ENCODE measurements around the gene IQCM.

Gene IQCM

DNA sequence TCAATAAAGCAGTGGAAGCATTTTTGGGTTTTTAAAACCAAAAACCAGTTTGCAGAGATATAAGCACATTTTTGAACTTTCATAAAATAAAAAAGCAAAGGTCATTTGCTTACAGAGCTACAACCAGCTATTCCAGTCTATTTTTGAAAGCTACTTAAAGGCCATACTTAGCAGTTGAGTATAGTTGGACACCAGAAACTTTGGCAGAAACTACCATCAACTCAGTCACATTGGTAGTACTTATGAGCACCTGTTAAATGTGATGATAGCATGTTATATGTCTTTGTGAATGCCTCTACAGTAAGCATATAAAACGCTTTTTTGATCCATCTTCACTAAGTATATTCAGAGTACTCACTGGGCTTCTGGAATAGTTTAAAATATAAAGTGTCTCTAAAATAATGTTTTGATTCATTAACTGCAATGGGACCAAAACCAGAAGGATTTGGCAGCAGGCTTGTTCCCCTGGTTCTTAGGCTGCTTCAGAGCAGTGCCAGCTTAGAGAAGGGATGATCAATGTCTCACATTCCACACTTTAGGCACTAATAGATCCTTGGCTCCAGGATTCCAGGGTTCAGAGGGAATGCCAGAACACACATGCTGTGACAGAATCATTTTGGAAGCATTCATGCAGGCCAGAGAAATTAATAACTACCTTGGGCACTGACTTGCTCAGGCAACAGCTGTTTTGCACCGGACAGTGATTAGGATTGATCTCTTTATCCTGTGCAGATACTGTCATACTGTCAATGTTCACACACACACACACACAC, 103.9 kb downstream of the IQCM start:
- DNase-seq = peak in 1 of 58 donors; percentile 0

DNA sequence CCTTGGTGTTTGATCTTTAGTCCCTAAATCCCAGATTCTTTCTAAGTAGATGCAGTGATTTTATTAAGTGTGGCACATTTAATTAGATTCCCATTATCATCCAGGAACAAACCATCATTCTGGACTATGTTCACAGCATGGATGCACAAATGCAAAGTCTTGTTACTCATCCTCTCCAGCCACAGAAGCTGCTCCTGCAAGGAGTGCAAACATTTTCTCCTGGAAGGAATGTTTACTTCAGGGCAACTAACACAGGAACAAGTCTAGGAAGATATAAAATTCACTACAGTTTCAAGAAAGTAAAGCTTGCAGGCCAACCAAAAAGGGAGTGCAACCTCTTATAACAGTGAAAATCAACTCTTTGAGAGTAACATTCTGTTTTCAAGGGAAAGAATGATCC, 106.0 kb downstream of the IQCM start:
- DNase-seq = no peak

DNA sequence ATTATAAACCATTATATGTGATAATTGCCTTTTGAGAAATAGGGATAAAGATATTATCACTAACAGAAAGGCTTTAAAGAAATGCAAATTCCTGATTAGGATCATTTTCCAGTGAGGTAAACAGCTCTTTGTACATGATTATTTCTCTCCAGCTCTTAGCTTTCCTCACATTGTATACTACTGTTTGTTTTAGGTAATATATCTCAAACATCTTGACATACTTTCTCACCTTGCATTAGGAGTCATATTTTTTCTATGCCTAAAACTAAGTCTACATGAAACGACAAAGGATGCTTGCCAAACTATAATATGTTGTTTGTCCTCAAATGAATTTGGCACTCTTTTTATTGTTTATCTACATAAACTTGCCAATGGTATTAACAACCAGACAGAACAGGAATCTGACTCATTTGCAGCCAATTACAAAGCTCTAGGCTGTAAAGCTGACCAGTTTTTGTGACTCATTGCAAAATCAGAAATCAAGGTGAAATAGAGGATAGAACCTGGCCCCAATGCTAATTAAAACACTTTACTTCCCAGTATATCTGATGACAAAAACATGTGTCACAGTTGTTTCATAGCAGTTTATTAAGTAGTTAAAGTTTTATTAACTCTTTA, 107.0 kb downstream of the IQCM start:
- no peak for DNase-seq

DNA sequence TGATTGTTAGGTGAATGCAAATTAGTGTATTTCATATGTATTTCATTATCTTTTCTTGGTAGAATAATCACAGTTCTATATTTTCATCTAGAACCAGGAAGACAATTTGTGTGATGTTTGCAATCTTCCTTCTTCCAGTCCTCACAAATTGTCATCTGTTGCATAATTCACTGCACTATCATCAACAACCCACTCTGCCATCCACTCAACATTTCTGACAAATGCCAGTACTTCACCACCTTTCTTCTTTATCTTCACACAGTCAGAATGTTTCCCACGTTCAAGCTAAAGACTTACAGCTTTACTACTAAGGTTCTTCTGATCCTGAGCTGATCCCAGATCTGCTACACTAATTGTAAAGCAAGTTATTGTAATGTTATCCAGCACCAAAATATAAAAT, 107.8 kb downstream of the IQCM start:
- no peak for DNase-seq

DNA sequence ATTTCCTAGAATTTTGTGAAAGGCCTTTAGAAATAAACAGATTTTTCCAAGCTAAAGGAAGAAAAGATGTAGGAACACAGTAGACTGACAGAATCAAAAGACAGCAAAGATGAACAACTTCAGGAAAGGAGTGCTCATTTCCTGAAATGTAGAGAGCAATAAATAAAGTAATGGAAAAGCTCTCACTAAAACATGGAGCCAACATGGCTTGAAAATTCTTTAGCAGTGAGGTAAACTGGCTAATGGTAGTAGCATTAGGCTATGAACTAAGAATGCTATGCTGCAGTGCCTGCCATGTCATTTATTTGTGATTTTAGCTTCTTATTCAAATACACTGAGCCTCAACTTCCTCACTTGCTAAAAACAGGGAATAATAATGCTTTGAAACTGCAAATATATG, 108.7 kb downstream of the IQCM start:
- DNase-seq = no peak

DNA sequence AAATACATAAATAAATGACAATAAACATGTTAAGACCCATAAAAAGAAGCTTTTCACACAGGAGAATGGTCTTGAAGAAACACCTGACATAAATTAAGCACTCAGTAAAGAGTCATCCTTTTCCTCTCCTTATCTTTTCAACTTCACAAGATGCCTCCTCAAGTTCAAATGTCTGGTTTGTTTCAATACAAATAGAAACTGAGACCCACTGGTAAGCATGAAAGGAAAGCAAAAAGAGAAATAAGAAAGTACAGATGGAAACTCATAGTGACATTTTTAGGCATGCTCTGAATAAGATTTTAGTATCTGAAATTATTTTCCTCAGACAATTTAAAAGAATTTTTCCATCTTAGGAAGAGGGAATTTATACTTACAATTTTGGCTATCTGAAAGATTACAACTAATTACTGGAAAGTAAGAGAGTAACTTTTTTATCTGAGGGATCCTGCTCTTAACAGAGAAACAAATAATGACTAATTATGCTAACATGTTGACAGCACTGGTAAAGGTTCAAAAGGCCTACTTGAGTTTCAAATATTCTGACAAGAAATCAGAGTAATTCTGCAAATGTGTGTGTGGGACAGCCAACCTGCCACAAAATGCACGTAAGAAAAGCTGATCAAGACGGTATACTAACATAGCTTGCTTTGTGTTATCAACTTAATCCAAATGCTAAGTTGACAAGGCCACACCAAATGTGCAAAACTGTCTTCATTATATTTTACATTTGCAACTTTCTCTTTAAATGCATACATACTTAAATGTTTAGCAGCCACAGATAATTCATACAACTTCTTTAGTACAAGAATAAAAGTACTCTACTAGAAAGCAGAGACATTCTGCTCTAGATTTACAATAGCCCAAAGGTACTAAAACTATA, 113.0 kb downstream of the IQCM start:
- DNase-seq = no peak

DNA sequence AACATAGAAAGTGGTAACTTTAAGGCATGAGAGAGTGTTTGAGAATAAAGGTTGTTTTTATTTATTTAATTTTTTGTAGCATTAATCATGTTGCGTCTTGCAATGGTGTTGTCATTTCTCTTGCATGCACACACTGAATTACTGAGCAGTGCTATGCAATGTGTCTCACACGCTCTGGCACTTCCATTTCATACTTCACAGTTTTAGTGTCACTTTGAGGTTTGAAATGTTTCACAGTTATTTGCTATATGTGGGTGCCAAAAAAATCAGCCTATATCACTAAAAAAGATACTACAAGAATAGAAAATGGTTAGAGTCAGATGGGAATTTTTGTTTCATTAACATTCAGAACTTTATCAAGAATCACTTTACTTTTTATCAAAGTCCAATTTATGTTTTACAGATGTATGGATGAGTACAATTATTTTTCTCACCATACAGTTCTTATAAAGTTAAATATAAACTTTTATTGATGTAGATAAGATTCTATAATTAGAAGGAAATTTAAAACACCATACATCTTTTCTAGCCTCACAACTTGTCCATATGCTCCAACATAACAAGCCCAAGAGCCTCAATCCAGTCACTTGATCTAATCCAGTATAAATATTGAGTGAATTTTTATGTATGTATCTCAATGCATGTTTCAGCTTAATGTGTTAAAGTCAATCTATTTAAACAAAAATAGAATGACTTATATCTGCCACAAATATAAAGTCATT, 114.0 kb downstream of the IQCM start:
- peak in 1 of 58 donors; percentile 1 for DNase-seq

DNA sequence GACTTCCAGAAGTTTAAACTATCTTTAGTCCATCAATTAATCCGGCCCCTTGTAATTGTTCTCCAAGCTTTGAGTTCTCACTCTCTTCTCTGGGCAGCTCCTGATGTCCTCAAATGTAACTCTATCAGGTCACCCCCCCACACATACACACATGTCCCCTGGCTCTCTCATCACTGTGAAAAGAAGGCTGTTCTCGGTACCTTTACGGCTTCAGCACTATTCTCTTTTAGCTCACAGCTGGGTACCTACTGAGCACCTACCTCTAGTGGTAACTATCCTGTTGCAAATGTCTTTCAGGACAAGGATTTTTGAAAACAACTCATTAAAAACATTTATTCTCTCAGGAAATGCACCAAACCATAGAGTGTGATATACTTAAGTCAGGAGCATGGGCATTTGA, 115.4 kb downstream of the IQCM start:
- DNase-seq = no peak

DNA sequence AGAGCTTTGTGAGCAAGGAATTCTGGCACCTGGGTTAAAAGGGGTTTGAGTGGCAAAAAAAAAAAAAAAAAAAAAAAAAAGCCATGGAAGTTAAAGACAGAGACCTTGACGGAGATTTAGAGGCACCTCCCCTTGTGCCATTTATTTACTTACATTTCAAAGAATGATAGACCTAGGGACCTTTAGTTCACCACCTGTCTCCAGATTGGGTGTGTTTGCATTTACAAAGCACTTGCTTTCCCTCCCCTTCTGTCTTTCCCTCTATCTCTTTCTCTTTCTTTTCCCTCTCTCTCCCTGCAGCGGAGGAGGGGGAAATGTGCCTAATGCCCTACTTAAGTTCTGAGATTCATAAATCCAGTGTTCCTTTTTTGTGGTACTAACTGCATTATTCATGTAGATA, 116.0 kb downstream of the IQCM start:
- DNase-seq = no peak

DNA sequence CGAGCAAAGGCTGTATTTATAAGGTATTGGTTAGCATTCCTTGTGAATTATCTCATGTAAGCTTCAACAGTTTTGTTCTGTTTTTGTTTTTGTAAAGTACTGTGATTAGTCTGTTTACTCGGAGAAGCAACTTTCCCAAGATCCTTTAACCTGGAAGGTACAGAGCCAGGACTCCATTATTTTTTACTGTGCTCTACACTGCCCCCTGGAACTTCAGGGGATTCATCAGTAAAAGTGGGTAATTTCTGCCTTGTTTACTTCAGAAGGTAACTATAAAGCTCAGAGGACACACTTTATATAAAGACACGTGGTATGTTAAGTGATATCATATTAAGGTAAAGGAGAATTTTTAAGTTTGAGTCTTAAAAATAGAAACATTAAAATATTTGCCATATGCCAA, 124.9 kb downstream of the IQCM start:
- DNase-seq = no peak

DNA sequence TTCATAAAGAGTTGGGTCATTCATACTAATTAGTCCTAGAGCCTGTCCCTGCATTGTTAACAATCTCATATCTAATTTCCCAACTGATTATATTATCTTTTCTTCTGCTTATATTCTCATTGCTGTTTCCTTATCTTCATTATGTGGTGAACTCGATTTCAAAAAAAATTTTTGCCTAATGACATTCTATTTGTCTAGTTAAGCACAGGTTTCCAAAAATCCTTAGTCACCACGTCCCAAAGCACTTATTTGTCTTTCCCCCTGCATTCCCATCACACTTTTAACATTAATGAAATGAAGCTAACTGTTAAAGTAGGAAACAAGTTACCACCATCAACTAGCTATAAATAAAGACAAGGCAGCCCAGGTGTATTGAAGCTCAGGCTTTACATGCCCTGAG, 131.1 kb downstream of the IQCM start:
- no peak for DNase-seq

DNA sequence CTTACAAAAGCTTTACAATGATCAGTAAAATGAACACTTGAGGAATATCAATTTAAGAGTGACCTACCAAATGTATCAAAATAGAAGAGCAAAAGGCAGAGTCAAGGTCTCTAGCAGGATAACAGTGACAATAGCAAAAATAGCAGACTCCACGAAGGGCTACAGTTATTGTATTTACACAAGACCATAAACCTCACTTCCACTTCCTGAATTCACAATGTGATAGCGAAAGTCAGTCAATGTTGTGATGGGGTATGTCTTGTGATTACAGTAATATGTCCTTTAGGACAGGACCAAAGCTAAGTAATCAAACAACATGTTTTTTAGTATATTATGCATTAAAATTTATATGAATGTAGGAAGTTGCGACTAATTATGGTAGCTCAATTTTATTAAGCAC, 139.6 kb downstream of the IQCM start:
- no peak for DNase-seq

DNA sequence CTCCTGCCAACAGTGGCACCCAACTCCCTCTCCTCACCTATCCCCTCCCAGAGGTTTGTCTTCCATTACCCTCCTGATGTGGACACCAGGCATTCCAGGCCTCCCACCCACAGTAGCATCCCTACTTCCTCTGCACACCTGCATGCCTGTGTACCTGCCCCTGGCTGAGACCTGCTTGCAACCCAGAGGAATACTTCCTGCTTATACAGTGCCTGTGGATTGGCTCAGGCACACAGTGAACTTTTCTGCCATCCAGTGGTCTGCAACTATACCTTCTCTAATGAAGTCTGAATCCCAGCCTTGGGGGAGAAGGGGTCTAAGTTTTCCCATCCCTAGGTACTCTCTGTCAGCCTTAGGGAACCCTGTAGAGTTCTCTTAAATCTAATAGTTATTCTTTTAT, 169.9 kb downstream of the IQCM start:
- no peak for DNase-seq

DNA sequence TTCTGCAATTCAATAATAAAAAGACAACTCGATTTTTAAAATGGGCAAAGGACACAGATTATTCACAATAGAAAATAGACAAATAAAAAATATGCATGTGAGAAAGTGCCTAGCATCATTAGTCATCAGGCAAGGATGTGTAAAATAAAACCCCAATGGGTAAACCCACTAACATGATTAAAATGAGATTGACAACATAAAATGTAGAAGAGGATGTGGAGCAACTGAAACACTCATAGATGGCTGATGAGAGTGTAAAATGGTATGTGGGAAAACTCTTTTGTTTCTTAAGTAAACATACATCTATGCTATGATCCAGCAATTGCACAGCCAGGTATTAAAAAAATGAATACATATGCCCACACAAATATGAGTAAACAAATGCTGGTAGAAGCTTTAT, 177.6 kb downstream of the IQCM start:
- no peak for DNase-seq

DNA sequence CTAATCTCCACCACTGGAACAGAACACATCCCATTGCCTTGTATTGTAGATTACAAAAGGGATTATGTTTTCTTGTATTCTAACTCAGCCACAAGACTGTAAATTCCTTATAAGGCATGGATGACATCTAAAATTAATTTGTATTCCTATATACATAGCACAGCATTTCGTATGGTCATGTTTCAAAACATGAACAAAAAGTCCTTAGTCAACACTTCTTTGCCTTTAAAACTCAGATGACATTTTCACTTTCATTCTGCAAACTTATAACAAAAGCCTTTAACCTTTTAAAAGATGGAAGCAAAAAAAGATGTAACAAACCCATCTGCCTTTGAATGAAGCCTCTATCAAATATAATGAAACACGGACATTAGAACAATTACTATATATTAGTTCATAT, 181.3 kb downstream of the IQCM start:
- DNase-seq = no peak

DNA sequence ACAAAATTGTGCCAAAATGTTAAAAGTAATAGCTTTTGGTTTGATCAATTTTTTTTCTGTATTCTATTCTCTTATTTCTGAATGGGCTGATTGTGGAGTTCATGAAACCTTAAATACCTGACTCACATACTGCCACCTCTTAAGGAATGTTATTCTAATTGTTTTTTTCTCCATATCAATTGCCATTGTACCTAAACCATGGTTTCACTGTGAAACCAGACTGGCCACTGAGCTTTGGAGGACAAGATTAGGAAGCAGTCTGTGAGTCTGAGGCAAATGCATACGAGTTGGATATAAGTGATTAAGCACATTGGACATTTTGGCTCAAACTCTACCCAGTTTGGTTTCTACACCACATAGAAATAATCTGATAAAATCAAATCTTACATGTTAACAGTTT, 184.0 kb downstream of the IQCM start:
- no peak for DNase-seq

DNA sequence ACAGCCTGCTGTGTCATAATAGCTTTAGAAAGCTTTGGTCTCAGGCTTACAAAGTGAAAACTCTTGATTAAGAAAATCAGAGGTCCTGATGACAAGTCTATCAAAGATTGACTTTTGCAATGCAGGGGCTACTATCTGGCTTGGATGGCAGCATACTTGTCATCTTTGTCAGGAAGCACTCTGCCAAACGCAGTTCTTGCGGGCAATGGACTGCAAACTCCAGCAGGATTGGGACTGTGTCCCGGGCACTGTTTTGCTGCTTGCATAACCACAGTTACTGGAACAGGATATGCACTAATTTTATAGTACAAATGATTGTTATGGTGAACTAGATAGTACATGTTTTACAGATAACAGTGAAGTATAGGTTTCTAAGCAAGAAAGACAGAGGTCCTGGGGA, 185.6 kb downstream of the IQCM start:
- no peak for DNase-seq

DNA sequence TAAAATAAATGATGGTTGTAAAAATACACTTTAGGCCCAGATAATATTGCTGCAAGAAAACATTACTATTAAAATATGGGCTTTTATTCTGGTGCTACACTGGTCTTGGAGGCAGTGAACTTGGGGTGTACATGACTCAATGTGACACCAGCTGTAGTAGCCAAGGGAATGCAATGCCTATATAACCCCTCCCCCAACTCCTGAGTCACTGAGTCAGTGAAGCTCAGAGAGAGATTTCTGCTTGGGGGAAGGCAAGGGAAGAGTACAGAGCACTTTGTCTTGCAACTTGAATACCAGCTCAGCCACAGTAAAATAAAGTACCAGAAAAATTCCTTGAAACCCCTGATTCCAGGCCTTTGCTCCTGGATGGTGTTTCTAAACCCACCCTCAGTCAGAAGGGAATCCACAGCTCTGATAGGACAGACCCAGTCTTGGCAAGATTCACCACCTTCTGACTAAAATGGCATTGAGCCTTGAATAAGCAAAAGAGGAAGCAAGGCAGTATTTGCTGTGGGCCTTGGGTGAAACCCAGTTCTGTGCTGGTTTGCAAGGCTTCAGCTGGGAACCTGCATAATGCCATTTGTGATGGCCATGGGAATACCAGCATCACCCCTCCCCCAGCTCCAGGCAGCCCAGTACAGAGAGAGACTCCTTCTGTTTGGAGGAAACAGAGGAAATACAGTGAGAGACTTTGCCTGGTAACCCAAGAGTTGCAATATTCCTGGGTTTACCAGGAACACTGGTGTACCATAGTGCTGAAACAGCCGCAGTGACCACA, 209.9 kb downstream of the IQCM start:
- DNase-seq = no peak

DNA sequence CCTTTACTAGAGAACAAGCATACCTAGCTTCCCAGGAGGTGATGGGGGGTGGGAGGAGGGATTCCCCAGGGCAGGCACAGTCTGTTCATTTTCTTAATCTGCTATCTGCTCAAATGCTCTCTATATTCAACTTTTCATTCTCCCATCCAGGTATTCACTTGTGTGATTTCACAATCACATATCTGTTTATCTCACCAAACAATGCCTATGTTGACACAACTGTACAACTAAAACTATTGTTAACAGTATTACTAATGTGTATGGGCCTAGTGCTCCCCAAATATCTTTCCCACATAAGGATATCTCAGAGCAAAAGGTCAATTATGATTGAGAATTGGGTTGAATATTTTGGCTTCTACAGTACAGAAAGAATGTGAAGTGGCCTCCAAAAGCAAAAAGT, 210.8 kb downstream of the IQCM start:
- DNase-seq = no peak

DNA sequence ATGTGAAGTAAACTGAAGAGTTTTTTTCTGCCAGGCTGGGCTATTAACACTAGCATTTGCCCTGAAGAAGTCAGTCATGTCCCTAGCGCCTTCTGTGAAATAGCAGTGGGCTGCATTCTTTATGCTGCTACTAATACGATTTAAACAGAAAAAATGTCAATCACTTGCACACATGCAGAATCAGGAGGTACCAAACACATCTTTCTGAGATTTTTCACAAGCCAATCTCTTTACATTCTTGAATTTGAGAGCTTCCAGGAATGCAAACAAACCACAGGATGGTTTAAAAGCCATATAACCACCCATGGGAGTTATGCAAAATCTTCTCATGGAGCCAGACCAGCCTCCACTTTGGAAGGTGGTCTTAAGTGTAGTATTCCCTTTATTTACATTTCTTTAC, 220.1 kb downstream of the IQCM start:
- DNase-seq = no peak

DNA sequence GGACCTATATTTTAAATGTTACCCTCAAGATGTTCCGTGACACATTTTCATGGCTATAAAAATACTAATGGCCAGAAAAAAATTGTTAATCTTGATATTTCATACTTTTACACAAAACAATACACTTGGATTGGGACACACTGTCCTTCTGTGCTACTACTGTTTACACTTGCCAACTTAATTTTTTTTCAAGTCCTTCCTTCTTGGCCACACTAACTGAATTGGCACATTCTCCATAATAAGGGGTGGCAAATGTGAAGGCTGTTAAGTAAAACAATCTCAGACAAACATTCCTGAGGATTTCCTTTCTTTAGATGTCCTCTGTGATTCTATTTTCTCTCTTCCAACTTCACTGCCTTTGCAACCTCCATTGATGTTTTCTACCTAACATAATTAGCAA, 225.8 kb downstream of the IQCM start:
- DNase-seq = no peak

All from anterior cingulate cortex (tissue), 58 donors.